GM23338 (cell line): ENCODE results near the gene DSCAML1. TPM values are rescaled to one million over a fixed set of nuclear protein-coding genes. Genes with fewer than 3 reads are reported as not detected.

Experiments used
- CREB1 ChIP-seq: fragments of 250-450 bp; sonication (Bioruptor Pico); IDR thresholded peaks from 2 replicates; pipeline ENCODE4 v1.5.0; 2020; ENCODE audit warnings: low read depth, mild to moderate bottlenecking, moderate library complexity
- EZH2 ChIP-seq: fragments of 200-600 bp; sonication (generic); IDR thresholded peaks from one replicate; pipeline ENCODE4 v1.8.0; 2017; ENCODE audit warnings: antibody characterized with exemption, mild to moderate bottlenecking, low read depth; ENCODE audit not compliant: unreplicated experiment
- EZH2phosphoT487 ChIP-seq: fragments of 200-600 bp; sonication (generic); IDR thresholded peaks from one replicate; pipeline ENCODE4 v1.8.1; 2018; ENCODE audit warnings: antibody characterized with exemption; ENCODE audit not compliant: unreplicated experiment
- JUNB ChIP-seq: IDR thresholded peaks from one replicate; pipeline ENCODE4 v1.6.1; 2016; ENCODE audit warnings: antibody characterized with exemption; ENCODE audit not compliant: unreplicated experiment
- NANOG ChIP-seq: IDR thresholded peaks from 2 replicates; pipeline ENCODE4 v1.6.1; 2016; ENCODE audit warnings: antibody characterized with exemption, borderline replicate concordance
- ZNF114 ChIP-seq: fragments of 250-450 bp; sonication (Bioruptor Pico); IDR thresholded peaks from 2 replicates; pipeline ENCODE4 v1.5.0; 2020; ENCODE audit warnings: mild to moderate bottlenecking, moderate library complexity
- ZNF331 ChIP-seq: fragments of 250-450 bp; sonication (Bioruptor Pico); IDR thresholded peaks from 2 replicates; pipeline ENCODE4 v1.5.0; 2020; ENCODE audit warnings: low read depth, mild to moderate bottlenecking, moderate library complexity
- polyA plus RNA-seq: library from polyadenylated mRNA; unstranded; fragments of >200 nt; fragmentation: Nextera tagmentation; extraction: Ambion mirVana; gene quantifications from 2 replicates; pipeline ENCODE4 v1.2.1, GENCODE V29; 2016
- total RNA-seq: library from RNA; depleted of rRNA; stranded (reverse); fragments of >200 nt; shearing (Covaris generic); gene quantifications from 2 replicates; pipeline ENCODE4 v1.2.3, GENCODE V29; 2014
- TF ChIP-seq, protein P1 (sequence below): fragments of 250-450 bp; sonication (Bioruptor Pico); IDR thresholded peaks from 2 replicates; pipeline ENCODE4 v1.5.0; 2020; ENCODE audit warnings: mild to moderate bottlenecking, moderate library complexity
- TF ChIP-seq, protein P2 (sequence below): IDR thresholded peaks from one replicate; pipeline ENCODE4 v1.6.1; 2018; ENCODE audit warnings: antibody characterized with exemption; ENCODE audit not compliant: unreplicated experiment
- TF ChIP-seq, protein P3 (sequence below): IDR thresholded peaks from 2 replicates; pipeline ENCODE4 v1.6.1; 2016; ENCODE audit warnings: antibody characterized with exemption
- TF ChIP-seq, protein P4 (sequence below), 2 experiments: fragments of 200-600 bp in 1 of 2; sonication (generic) in 1 of 2; conservative IDR thresholded peaks; 2 replicates each; pipeline versions ENCODE4 v1.5.1 to v1.6.1; 2016 to 2017; ENCODE audit warnings: antibody characterized with exemption in 2 of 2, low read depth in 2 of 2, mild to moderate bottlenecking in 2 of 2, moderate library complexity in 1 of 2

Gene DSCAML1
- total and polyA plus RNA-seq, 2 experiments from 2014 or later, result 0.17 TPM; not detected in 1

DNA sequence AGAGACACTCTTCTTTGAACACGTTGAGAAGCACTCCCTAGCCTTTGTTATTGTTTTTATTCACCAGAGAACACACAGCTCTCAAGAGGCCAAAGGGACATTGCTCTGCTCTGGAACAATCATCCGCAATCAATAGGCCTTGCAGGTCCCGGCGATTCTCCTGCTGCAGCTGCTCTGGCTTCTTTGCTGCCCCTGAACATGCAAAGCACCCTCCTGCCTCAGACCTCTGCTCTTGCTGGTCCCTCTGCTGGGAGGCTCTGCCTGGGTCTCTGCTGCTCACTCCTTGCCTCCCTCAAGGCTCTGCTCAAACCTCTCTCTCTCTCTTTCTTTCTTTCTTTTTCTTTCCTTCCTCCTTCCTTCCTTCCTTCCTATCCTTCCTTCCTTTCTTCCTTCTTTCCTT, 232.7 kb downstream of the DSCAML1 start (continued):
- TF ChIP-seq, protein P1, sequence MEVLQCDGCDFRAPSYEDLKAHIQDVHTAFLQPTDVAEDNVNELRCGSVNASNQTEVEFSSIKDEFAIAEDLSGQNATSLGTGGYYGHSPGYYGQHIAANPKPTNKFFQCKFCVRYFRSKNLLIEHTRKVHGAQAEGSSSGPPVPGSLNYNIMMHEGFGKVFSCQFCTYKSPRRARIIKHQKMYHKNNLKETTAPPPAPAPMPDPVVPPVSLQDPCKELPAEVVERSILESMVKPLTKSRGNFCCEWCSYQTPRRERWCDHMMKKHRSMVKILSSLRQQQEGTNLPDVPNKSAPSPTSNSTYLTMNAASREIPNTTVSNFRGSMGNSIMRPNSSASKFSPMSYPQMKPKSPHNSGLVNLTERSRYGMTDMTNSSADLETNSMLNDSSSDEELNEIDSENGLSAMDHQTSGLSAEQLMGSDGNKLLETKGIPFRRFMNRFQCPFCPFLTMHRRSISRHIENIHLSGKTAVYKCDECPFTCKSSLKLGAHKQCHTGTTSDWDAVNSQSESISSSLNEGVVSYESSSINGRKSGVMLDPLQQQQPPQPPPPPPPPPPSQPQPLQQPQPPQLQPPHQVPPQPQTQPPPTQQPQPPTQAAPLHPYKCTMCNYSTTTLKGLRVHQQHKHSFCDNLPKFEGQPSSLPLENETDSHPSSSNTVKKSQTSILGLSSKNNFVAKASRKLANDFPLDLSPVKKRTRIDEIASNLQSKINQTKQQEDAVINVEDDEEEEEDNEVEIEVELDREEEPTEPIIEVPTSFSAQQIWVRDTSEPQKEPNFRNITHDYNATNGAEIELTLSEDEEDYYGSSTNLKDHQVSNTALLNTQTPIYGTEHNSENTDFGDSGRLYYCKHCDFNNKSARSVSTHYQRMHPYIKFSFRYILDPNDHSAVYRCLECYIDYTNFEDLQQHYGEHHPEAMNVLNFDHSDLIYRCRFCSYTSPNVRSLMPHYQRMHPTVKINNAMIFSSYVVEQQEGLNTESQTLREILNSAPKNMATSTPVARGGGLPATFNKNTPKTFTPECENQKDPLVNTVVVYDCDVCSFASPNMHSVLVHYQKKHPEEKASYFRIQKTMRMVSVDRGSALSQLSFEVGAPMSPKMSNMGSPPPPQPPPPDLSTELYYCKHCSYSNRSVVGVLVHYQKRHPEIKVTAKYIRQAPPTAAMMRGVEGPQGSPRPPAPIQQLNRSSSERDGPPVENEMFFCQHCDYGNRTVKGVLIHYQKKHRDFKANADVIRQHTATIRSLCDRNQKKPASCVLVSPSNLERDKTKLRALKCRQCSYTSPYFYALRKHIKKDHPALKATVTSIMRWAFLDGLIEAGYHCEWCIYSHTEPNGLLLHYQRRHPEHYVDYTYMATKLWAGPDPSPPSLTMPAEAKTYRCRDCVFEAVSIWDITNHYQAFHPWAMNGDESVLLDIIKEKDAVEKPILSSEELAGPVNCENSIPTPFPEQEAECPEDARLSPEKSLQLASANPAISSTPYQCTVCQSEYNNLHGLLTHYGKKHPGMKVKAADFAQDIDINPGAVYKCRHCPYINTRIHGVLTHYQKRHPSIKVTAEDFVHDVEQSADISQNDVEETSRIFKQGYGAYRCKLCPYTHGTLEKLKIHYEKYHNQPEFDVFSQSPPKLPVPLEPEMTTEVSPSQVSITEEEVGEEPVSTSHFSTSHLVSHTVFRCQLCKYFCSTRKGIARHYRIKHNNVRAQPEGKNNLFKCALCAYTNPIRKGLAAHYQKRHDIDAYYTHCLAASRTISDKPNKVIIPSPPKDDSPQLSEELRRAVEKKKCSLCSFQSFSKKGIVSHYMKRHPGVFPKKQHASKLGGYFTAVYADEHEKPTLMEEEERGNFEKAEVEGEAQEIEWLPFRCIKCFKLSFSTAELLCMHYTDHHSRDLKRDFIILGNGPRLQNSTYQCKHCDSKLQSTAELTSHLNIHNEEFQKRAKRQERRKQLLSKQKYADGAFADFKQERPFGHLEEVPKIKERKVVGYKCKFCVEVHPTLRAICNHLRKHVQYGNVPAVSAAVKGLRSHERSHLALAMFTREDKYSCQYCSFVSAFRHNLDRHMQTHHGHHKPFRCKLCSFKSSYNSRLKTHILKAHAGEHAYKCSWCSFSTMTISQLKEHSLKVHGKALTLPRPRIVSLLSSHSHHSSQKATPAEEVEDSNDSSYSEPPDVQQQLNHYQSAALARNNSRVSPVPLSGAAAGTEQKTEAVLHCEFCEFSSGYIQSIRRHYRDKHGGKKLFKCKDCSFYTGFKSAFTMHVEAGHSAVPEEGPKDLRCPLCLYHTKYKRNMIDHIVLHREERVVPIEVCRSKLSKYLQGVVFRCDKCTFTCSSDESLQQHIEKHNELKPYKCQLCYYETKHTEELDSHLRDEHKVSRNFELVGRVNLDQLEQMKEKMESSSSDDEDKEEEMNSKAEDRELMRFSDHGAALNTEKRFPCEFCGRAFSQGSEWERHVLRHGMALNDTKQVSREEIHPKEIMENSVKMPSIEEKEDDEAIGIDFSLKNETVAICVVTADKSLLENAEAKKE, result no peak
- TF ChIP-seq EZH2, result no peak
- TF ChIP-seq JUNB, result no peak
- TF ChIP-seq, protein P2, sequence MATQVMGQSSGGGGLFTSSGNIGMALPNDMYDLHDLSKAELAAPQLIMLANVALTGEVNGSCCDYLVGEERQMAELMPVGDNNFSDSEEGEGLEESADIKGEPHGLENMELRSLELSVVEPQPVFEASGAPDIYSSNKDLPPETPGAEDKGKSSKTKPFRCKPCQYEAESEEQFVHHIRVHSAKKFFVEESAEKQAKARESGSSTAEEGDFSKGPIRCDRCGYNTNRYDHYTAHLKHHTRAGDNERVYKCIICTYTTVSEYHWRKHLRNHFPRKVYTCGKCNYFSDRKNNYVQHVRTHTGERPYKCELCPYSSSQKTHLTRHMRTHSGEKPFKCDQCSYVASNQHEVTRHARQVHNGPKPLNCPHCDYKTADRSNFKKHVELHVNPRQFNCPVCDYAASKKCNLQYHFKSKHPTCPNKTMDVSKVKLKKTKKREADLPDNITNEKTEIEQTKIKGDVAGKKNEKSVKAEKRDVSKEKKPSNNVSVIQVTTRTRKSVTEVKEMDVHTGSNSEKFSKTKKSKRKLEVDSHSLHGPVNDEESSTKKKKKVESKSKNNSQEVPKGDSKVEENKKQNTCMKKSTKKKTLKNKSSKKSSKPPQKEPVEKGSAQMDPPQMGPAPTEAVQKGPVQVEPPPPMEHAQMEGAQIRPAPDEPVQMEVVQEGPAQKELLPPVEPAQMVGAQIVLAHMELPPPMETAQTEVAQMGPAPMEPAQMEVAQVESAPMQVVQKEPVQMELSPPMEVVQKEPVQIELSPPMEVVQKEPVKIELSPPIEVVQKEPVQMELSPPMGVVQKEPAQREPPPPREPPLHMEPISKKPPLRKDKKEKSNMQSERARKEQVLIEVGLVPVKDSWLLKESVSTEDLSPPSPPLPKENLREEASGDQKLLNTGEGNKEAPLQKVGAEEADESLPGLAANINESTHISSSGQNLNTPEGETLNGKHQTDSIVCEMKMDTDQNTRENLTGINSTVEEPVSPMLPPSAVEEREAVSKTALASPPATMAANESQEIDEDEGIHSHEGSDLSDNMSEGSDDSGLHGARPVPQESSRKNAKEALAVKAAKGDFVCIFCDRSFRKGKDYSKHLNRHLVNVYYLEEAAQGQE, result no peak
- no peak for TF ChIP-seq EZH2phosphoT487
- no peak for TF ChIP-seq NANOG
- TF ChIP-seq, protein P3, sequence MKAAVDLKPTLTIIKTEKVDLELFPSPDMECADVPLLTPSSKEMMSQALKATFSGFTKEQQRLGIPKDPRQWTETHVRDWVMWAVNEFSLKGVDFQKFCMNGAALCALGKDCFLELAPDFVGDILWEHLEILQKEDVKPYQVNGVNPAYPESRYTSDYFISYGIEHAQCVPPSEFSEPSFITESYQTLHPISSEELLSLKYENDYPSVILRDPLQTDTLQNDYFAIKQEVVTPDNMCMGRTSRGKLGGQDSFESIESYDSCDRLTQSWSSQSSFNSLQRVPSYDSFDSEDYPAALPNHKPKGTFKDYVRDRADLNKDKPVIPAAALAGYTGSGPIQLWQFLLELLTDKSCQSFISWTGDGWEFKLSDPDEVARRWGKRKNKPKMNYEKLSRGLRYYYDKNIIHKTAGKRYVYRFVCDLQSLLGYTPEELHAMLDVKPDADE, result no peak
- no peak for TF ChIP-seq ZNF331 (CRISPR knock-in tag)
- TF ChIP-seq, protein P4, sequence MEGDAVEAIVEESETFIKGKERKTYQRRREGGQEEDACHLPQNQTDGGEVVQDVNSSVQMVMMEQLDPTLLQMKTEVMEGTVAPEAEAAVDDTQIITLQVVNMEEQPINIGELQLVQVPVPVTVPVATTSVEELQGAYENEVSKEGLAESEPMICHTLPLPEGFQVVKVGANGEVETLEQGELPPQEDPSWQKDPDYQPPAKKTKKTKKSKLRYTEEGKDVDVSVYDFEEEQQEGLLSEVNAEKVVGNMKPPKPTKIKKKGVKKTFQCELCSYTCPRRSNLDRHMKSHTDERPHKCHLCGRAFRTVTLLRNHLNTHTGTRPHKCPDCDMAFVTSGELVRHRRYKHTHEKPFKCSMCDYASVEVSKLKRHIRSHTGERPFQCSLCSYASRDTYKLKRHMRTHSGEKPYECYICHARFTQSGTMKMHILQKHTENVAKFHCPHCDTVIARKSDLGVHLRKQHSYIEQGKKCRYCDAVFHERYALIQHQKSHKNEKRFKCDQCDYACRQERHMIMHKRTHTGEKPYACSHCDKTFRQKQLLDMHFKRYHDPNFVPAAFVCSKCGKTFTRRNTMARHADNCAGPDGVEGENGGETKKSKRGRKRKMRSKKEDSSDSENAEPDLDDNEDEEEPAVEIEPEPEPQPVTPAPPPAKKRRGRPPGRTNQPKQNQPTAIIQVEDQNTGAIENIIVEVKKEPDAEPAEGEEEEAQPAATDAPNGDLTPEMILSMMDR (conservative IDR thresholded peaks at IDR 0.05; ENCODE audit: low read depth in 2 of 2), result no peak
- TF ChIP-seq ZNF114 (CRISPR knock-in tag), result no peak
- TF ChIP-seq CREB1 (CRISPR knock-in tag), result no peak
